MM.1S (cell line): ENCODE data around the gene ZNF343.

Experiments used
- CTCF ChIP-seq: fragments of 300-600 bp; sonication (generic); IDR thresholded peaks from 2 replicates; pipeline ENCODE4 v1.5.1; 2016; ENCODE audit warnings: antibody characterized with exemption, low read length, mixed read lengths
- EZH2 ChIP-seq: fragments of 300-600 bp; sonication (generic); optimal IDR thresholded peaks from 2 replicates; pipeline ENCODE3; 2017; ENCODE audit warnings: low read depth, mild to moderate bottlenecking, antibody characterized with exemption, low read length, mixed read lengths
- EZH2phosphoT487 ChIP-seq: fragments of 300-600 bp; sonication (generic); IDR thresholded peaks from 2 replicates; pipeline ENCODE4 v1.6.1; 2018; ENCODE audit warnings: antibody characterized with exemption, low read length

- TF ChIP-seq CTCF = no peak
- no peak for TF ChIP-seq EZH2
- no peak for TF ChIP-seq EZH2phosphoT487
These were observed 29.6 kb upstream of the ZNF343 start for GRCh38 chr20:2538356-2538755.
